Amniotic epithelial cell (primary cell): ENCODE data around the gene ITPKA.

Source experiments
- DNase-seq: peaks from one replicate; pipeline ENCODE4 v3.0.0-alpha.2; 2010; ENCODE audit warnings: low read depth

ITPKA gene

DNA sequence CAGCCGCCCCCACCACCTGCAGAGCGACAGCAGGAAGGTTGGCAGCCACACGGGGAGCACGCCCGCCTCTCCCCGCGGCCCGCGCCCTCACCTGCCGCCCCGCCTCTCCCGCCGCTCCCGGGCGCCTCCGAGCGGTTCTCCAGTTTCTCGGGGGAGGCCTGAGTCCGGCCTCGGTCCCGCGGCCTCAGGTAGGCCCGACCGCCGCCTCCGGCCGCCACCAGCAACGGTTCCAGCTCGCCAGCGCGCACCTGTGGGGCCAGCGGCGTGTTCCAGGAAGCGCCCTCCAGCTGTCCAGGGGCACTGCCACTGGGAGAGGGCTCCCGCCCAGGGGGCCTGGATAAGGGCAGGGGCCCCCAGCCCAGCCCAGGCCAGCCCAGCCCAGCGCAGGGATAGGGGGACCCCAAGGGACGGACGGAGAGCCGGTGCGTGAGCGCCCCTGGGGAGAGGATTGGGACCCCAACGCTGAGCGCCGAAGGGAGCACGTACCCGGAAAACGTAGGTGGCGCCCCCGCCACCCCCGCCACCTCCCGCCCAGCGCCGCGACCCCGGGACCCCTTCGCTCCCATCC lies 17.7 kb downstream of the ITPKA start:
- no peak for DNase-seq

DNA sequence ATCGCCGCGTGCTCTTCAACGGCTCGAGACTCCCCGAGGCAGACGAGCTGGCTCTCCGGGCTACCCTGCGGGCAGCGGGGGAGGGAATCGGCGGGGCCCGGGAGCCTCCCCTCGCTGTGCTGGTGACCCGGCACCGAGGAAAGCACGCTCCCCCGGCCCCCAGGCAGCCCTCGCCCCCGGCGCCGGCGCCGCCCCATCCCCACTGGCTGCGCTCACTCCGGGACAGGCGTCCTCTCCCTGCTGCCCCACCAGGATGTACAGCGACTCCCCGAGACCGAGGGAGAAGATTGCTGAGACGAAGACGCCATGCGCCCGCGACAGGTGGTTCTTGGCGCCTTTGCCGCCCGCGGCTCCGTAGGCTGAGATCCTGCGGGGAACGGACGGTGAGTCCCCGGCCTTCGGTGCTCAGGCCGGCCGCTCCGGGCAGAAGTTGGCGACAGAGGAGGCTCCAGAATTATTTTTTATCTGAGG lies 18.3 kb downstream of the ITPKA start:
- DNase-seq = no peak

DNA sequence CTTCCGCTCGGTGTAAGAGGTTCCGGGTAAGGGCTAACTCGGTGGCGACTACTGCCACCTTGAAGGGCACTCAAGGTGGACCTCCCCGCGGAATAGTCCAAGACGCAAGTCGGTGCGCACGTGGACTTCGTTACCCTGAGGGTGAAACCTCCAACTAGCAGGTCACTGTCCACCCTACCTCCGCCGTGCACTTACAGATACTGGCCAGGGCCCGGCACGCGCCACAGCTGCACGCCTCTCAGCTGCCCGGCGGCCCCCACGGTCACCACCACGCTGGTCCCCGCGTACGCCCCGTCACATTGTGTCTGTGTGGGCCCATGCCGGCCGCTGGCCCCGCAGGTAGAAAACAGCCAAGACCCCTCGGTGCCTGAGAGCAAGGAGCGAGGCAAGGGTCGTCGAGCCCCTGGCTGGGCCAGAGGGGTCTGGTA lies 18.9 kb downstream of the ITPKA start:
- DNase-seq = no peak

DNA sequence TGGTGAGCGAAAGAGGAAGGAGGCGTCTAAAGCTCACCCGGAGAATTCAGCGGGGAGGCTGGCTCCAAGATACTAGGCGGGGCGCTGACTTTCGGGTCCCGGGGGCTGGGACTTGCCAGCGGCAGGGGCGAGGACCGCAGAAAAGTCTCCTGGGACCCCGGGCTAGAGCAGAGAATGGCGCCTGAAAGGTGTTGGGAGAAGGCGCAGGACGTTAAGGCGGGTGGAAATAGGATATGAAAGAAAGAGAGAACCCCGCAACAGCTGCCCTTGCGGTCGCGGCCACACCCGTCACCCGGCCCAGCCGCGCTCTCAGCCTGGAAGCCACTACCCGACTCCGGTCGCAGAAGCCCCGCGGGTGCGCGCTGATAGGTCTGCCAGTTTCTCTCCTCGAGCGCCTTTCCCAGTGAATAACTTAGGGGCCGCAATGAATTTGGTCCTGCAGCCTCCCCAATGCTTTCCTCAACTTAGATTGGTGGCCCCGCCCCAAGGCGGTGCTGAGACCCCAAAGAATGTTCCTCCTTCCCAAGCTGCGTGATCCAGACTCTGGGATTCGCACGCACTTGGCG lies 19.3 kb downstream of the ITPKA start:
- no peak for DNase-seq

DNA sequence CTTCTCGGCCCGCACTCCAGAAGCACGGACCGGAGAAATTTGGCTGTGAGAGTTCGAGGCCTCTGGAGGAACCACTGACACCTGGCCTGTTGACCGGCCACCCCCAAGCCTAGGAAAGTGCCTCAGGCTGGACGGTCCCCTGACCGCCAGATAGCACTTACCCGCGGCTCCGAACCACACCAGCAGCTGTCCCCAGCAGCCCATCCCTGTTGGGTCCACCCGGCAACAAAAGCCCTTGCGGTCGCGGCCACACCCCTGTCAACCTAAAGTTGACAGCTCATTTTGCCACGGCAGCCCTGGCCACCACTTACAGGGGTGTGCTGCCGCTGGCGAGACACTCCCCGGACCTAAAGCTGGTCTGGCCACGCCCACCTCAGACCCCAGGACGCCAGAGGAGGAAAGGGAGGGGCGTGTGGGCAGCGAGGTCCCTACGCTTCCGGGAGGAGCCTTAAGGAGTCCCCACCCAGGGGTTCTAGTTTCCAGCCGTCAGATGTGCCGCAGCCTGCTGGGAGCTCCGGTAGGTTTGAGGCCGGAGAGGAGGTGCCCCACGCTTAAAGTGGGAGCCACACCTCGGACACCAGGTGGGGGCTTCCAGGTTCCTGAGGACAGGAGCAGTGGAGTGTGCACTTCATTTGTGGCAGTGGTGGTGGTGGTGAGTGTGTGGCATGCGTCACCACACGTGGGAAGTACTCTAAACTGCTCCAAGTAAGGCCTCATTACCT lies 20.0 kb downstream of the ITPKA start, which contains the start of gene LTK:
LTK (minus strand) TSS at position 322 of the 722 bp plus-strand sequence; CDS start at position 204, 118 bp downstream.
- DNase-seq = no peak

DNA sequence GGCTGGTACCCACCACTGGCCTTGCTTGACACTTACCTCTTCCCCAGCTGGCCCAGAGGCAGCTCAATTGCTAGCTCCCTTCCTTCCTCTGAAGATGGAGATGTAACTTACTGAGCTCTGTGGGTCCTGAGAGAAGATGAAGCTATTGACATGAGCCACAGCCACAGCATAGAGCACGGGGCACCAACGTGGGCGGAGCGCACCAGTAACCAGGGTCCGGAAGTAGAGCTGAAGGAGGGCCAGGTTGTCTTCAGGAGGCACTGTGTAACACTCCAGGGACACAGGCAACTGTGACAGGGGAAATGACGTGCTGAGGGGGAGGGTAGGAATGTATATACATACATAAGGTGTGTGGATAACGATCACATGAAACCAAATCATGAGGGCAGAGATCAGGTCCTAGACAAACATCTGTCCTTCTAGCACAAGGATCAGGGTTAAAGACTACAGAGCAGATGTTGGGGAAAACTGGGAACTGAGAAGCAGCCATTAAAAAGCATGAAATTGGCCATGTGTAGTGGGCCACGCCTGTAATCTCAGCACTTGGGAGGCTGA lies 24.3 kb downstream of the ITPKA start:
- no peak for DNase-seq

DNA sequence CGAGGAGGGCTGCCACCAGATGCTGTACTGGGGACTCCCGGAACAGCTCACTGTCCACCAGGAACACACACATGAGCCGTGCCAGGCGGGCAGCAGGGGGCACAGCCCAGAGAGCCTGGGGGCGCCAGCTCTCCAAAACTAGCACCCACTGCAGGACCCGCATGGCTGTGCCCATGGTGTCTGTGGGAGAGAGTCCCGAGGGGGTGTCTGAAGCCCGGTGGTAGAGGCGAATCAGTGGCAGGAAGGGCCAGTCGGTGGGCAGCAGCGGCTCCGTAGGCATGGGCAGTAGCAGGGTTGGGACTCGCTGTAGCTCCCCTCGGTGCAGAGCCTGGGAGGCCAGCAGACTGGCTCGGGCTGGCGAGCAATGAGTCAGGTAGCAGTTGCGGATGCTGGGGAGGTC lies 27.0 kb downstream of the ITPKA start:
- no peak for DNase-seq

DNA sequence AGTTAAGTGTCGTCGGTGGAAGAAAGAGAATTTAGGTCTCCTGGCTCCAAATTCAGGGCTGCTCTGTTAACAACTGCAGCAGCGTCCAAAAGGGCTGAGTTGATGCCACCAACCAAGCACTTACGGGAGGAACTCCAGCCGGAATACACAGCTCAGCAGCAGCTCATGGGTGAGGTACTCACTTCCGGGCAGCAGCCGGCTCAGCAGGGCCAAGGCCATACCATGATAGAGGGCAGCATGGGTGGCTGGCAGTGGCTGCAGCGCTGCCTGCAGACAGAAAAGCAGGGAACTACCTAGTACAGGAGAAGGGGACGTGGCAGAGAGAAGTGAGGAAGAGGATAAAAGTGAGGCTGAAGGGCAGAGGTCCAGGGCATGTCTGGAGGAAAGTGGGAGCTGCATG lies 27.9 kb downstream of the ITPKA start:
- DNase-seq = no peak

DNA sequence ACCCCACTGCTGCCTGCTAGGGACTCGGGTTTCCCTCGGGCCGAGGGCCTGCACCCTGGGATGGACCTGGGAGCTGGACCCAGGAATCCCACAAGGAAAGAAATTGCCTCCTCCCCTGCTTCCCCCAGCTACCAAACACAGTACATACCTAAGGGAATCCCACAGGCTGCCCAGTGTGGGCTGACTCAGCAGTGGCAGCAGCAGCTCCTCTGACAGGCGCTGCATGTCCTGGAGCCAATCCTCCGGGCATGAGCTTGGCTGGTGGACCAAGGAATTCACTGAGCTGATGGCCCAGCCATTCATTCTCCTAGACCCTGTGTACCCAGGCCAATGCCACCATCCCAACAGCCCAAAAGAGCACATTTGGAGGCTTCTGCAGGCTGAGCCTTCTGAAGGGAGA lies 29.4 kb downstream of the ITPKA start:
- DNase-seq = peak; percentile 29

DNA sequence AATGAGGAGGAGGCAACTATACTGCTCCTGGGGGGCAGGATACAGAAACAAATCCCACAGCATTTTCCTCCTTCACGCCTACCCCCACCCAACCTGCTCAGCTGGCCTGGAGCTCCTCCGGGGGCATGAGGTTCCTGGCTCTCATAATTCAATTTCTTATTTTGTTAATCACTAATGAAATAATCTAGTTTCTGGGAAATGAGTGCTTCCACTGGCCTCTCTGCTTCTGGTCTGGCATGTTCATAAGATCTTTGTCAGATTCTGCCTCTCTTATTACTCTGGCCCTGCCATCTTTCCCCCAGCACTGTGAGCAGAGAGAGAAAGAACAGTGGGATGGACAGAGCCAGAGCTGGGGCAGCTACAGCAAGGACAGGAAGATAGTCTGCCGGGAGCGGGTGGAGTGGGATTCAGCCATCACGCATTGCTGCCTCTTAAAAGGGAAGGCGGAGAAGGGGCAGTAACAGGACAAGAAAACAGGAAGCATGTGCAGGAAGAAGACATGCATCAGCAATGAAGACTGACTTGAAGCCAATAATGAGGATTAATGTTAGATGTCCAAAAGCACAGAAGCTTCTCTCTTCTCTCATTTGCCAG lies 36.8 kb downstream of the ITPKA start:
- DNase-seq = no peak

DNA sequence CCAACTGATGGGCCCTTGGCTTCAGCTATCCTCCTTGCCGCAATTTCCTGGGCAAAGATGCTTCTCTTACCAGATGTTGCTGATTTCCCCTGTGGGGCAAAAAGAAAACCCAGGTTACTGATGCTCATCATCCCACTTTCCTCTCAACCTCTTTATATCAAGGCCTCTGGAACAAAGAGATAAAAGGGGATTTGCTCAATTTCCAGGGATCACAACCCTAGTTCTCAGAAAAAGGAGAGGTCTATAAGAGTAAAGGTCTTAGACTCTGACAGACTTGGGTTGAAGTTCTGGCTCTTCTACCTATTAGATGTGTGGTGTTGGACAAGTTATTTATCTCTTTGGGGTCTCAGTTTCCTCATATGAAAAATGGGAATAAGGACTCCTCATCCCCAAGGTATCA lies 41.9 kb downstream of the ITPKA start:
- DNase-seq = no peak

DNA sequence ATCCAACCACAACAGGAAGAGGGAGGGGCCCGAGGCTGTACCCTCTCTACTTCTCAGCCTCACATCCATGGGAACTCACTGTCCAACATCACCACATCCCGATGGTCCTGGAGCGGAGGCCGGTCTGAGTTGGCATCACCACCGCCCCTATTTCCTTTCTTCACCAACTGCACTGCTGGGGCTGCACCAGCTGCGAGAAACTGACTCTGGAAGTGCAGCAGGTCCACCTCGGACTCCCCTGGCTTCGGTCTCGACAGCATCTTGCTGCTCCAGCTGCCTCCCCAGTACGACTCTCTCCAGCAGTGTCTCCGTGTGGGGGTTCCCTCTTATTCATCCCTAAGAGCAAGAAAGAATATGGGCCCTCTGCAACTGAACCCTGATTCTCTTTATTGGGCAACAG lies 43.2 kb downstream of the ITPKA start:
- DNase-seq = no peak

DNA sequence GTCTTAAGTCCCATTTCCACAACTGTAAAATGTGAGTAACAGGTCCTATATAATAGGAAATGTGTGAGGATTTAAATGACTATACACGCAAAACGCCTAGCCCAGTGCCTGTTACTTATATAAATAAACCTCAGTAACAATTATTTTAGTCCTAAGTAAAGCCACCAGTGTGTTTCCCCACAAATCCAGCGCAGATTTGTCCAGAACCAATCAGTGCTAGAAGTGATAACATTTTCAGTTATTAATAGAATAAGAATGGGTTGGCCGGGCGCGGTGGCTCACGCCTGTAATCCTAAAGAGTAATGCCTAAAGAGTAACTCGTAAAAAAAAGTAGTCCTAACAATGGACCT lies 49.8 kb downstream of the ITPKA start:
- DNase-seq = no peak

DNA sequence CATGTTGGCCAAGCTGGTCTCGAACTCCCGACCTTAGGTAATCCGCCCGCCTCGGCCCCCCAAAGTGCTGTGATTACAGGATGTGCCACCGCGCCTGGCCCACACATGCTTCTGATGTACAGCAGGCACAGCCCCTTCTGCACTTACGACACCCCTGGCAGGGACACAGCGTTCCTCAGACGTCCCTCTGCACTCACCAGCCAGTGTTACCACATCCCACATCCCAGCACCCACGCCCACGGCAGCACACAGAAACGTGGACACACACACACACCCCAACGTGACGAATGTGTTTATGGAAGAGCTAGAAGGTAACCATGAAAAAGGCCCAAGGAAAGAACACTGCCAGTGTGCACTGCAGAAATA lies 51.0 kb downstream of the ITPKA start:
- peak; percentile 67 for DNase-seq

DNA sequence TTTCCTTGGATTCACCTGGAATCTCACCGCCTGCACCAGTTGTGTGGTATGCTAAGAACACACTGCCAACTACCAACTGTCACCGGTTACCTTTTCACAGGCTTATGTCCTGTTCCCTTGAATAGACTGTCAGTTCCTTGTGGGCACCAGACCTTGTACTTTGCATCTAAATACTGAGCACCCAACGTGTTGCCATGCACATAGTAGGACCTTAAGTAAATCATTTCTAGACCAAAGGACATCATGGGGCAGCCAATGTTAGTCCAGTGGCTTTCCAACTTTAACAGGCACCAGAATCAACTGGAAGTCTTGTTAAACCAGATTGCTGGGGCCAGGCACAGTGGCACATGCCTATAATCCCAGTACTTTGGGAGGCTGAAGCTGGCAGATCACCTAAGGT lies 51.5 kb downstream of the ITPKA start:
- no peak for DNase-seq

DNA sequence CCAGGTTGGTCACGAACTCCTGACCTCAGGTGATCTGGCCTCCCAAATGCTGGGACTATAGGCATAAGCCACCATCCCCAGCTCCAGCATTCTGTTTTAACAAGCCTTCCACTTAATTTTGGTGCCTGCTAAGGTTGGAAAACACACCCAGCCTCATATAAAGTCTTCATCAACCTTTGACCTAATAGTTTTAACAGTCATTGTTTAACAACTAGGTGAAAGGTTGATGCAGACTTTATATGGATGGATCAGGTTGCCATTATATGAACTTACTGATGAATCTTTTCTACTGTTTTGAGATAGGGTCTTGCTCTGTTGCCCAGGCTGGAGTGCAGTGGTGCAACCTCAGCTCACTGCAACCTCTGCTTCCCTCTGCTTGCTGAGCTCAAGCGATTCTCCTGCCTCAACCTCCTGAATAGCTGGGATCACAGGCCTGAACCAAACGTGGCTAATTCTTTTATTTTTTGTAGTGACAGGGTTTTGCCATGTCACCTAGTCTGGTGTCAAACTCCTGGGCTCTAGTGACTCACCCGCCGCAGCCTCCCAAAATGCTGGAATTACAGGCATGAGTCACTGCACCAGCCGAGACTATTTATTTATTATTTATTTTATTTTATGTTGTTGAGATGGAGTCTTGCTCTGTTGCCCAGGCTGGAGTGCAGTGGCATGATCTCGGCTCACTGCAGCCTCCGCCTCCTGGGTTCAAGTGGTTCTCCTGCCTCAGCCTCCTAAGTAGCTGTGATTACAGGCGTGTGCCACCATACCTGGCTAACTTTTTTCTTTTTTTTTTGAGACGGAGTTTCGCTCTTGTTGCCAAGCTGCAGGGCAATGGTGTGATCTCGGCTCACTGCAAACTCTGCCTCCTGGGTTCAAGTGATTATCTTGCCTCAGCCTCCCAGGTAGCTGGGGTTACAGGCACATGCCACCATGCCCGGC lies 53.4 kb downstream of the ITPKA start:
- peak; percentile 17 for DNase-seq

DNA sequence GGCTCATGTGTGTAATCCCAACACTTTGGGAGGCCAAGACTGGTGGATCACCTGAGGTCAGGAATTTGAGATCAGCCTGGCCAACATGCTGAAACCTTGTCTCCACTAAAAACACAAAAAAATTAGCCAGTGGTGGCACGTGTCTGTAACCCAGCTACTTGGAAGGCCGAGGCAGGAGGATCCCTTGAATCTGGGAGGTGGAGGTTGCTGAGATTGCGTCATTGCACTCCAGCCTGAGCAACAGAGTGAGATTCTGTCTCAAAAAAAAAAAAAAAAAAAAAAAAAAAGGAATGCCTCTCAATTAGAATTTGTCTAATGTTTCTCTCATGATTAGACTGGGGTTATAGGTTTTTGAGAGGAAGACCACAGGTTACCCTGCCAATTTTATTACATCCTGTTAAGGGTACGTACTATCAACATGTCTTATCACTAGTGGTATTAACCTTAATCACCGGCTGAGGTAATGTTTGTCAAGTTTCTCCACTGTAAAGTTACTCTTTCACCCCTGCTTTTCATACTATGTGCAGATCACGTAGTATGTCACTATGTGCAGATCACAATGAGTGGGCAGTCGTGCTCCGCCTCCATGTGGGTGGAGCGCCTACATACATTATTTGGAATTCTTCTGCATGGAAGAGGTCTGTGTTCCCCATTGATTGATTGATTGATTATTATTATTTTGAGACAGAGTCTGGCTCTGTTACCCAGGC lies 56.5 kb downstream of the ITPKA start:
- peak; percentile 17 for DNase-seq
